Endodermal cell (in vitro differentiated cells): ENCODE measurements around the gene AMFR. TPM values are rescaled to one million over a fixed set of nuclear protein-coding genes. Genes with fewer than 3 reads are reported as not detected.

Source experiments
- DNase-seq: peaks from one replicate; pipeline ENCODE4 v3.0.0-alpha.2; 2017
- H3K27ac ChIP-seq: 2 replicates; pipeline ENCODE4 v1.5.1; 2013; ENCODE audit warnings: mild to moderate bottlenecking, low read depth, low read length, moderate library complexity
- H3K27me3 ChIP-seq: 2 replicates; pipeline ENCODE4 v1.6.1; 2013; ENCODE audit warnings: mild to moderate bottlenecking, low read length, moderate library complexity; ENCODE audit not compliant: insufficient read depth, control insufficient read depth, poor library complexity, severe bottlenecking
- H3K36me3 ChIP-seq: 2 replicates; pipeline ENCODE4 v1.7.0; 2013; ENCODE audit warnings: mild to moderate bottlenecking, low read length, moderate library complexity; ENCODE audit not compliant: control insufficient read depth, insufficient read depth
- H3K4me1 ChIP-seq: one replicate; pipeline ENCODE4 v1.7.0; 2013; ENCODE audit warnings: low read length; ENCODE audit not compliant: control insufficient read depth, insufficient read depth
- H3K4me3 ChIP-seq: 2 replicates; pipeline ENCODE4 v1.5.1; 2013; ENCODE audit warnings: mild to moderate bottlenecking, low read length, moderate library complexity
- H3K9ac ChIP-seq: 2 replicates; pipeline ENCODE4 v1.6.1; 2013; ENCODE audit warnings: mild to moderate bottlenecking, low read length, moderate library complexity; ENCODE audit not compliant: poor library complexity, severe bottlenecking; ENCODE audit errors: extremely low read depth
- H3K9me3 ChIP-seq: 2 replicates; pipeline ENCODE4 v1.6.1; 2013; ENCODE audit warnings: mild to moderate bottlenecking, low read length, moderate library complexity; ENCODE audit not compliant: control insufficient read depth
- H3K27ac Mint-ChIP-seq: 2 replicates; pipeline ENCODE4 v1.8.0; 2020; ENCODE audit warnings: mixed read lengths
- H3K27me3 Mint-ChIP-seq: 2 replicates; pipeline ENCODE4 v1.8.0; 2021; ENCODE audit warnings: mild to moderate bottlenecking, mixed read lengths; ENCODE audit not compliant: insufficient read depth
- H3K36me3 Mint-ChIP-seq: 2 replicates; pipeline ENCODE4 v1.8.0; 2020; ENCODE audit warnings: low read depth, mixed read lengths
- H3K4me1 Mint-ChIP-seq: 2 replicates; pipeline ENCODE4 v1.8.0; 2020; ENCODE audit warnings: mixed read lengths
- H3K4me3 Mint-ChIP-seq: 2 replicates; pipeline ENCODE4 v1.8.0; 2020; ENCODE audit warnings: mild to moderate bottlenecking, moderate library complexity, mixed read lengths
- H3K9me3 Mint-ChIP-seq: 2 replicates; pipeline ENCODE4 v1.8.0; 2020; ENCODE audit warnings: mild to moderate bottlenecking, mixed read lengths
- WGBS, 2 experiments: methylation state at CpG; one replicate each; pipeline versions ENCODE4 v1.1.5 to v1.1.7; 2013; ENCODE audit warnings: missing lambda C conversion rate in 2 of 2, mixed read lengths in 1 of 2; ENCODE audit not compliant: insufficient coverage in 1 of 2, insufficient read length in 1 of 2; 5-methylcytosine and 5-hydroxymethylcytosine counted together
- total RNA-seq, 2 donors: library from RNA; stranded (reverse); fragmentation: NEBNext Ultra II Directional in 1 of 2; extraction: Animal tissue kit (Norgen Biotek cat#: 25700) in 1 of 2; gene quantifications; 2 replicates in 1 of 2; 3 replicates in 1 of 2; pipeline ENCODE4 v1.2.1, GENCODE V29; 2021
- TF ChIP-seq, protein P1 (sequence below): fragments of 200-600 bp; sonication (generic); conservative IDR thresholded peaks from 2 replicates; pipeline ENCODE4 v1.5.0; 2021; ENCODE audit warnings: antibody characterized with exemption, mild to moderate bottlenecking

AMFR gene
- total RNA-seq, 2 donors from 2014 or later, result 77.0 to 81.6 TPM

DNA sequence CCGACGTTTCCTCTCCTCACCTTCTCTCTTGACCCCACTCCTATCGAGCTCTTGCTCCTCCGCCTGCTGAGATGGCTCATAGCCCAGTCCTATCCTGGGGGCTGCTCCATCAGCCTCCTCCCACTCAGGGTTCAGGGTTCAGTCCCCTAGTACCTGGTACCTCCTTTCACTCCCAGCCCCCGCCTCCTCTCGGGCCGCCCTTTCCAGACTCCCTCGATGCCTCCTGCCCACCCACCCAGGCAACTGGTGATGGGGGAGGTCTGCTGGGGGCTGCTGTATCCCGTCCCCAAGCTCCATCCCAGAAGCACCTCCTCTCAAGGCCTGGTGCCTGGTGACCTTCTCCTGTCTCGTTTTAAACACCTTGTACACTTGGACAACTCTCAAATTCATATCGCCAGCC, 93.9 kb downstream of the AMFR start:
- H3K4me1 Mint-ChIP-seq, result no peaks in the 10 kb centered on the region
- no peak for DNase-seq
- H3K27ac Mint-ChIP-seq, result no peak overlapping the region
- Histone ChIP-seq H3K9ac (no peak overlapping the region), H3K4me1 (no peaks in the 10 kb centered on the region), H3K27ac (no peak overlapping the region), H3K4me3 (no peak overlapping the region), H3K36me3 (no peaks in the 10 kb centered on the region), H3K27me3 (no peaks in the 10 kb centered on the region), H3K9me3 (no peaks in the 10 kb centered on the region)
- no peak overlapping the region for H3K4me3 Mint-ChIP-seq
- no peaks in the 10 kb centered on the region for H3K36me3 Mint-ChIP-seq
- no peaks in the 10 kb centered on the region for H3K27me3 Mint-ChIP-seq
- 95 to 100% methylated on average over 6 to 11 of the region's 11 CpGs for WGBS, 2 experiments
- H3K9me3 Mint-ChIP-seq, result no peaks in the 10 kb centered on the region
- TF ChIP-seq, protein P1, sequence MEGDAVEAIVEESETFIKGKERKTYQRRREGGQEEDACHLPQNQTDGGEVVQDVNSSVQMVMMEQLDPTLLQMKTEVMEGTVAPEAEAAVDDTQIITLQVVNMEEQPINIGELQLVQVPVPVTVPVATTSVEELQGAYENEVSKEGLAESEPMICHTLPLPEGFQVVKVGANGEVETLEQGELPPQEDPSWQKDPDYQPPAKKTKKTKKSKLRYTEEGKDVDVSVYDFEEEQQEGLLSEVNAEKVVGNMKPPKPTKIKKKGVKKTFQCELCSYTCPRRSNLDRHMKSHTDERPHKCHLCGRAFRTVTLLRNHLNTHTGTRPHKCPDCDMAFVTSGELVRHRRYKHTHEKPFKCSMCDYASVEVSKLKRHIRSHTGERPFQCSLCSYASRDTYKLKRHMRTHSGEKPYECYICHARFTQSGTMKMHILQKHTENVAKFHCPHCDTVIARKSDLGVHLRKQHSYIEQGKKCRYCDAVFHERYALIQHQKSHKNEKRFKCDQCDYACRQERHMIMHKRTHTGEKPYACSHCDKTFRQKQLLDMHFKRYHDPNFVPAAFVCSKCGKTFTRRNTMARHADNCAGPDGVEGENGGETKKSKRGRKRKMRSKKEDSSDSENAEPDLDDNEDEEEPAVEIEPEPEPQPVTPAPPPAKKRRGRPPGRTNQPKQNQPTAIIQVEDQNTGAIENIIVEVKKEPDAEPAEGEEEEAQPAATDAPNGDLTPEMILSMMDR, result no peak

DNA sequence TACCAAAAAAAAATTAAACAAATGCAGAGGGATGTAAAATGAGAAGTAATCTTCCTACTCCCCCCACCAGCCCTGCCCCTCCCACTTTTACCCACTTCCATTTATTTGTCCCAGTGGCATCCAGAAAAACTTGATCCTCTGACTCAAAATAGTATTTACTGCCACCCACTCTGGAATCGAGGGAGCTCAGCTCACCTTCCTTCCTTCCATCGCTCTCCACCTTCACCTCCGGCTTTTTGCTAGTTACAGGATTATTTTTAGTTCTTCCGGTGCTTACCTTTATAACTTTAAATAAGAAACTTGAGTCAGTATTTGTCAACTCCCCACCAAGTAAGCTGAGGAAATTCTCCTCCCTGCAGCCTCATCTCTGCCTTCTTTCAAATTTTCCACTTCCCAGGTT, 94.9 kb downstream of the AMFR start:
- Histone ChIP-seq H3K4me3 (no peak overlapping the region), H3K36me3 (no peaks in the 10 kb centered on the region), H3K27ac (no peak overlapping the region), H3K27me3 (no peaks in the 10 kb centered on the region), H3K4me1 (no peaks in the 10 kb centered on the region), H3K9me3 (no peaks in the 10 kb centered on the region), H3K9ac (no peak overlapping the region)
- H3K9me3 Mint-ChIP-seq, result no peaks in the 10 kb centered on the region
- H3K4me3 Mint-ChIP-seq, result no peak overlapping the region
- no peak for DNase-seq
- H3K4me1 Mint-ChIP-seq, result no peaks in the 10 kb centered on the region
- no peaks in the 10 kb centered on the region for H3K36me3 Mint-ChIP-seq
- no peaks in the 10 kb centered on the region for H3K27me3 Mint-ChIP-seq
- no peak overlapping the region for H3K27ac Mint-ChIP-seq
- TF ChIP-seq, protein P1, result no peak
- WGBS, 2 experiments, result 80 to 88% methylated on average over 4 of the region's 4 CpGs

DNA sequence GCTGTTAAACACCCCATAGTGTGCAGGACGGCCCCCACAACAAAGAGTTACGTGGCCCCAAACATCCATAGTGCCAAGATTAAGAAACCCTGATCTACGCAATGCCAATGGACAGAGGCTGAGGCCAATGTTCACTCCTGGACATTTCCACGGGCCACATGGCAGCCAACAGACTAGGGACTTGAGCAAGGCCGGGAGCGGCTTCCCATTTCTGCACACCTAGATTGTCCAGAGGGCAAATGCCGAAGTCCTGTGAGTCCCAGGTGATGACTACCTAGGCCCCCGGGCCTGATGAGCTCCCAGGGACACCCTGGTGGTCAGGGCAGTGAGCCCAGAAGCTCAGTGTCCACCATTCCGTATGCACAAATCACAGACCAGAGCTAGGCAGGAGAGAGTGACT, 95.5 kb downstream of the AMFR start:
- H3K27ac ChIP-seq, result no peak overlapping the region
- 91 to 93% methylated on average over 4 to 9 of the region's 9 CpGs for WGBS, 2 experiments
- H3K9me3 ChIP-seq, result no peaks in the 10 kb centered on the region
- Mint-ChIP-seq H3K36me3 (no peaks in the 10 kb centered on the region), H3K27ac (no peak overlapping the region), H3K4me3 (no peak overlapping the region), H3K4me1 (no peaks in the 10 kb centered on the region), H3K9me3 (no peaks in the 10 kb centered on the region), H3K27me3 (no peaks in the 10 kb centered on the region)
- H3K4me1 ChIP-seq, result no peaks in the 10 kb centered on the region
- no peak for DNase-seq
- TF ChIP-seq, protein P1, result no peak
- no peaks in the 10 kb centered on the region for H3K27me3 ChIP-seq
- H3K4me3 ChIP-seq, result no peak overlapping the region
- no peak overlapping the region for H3K9ac ChIP-seq
- H3K36me3 ChIP-seq, result no peaks in the 10 kb centered on the region
